ENCODE results near the gene NRXN2.

DNA sequence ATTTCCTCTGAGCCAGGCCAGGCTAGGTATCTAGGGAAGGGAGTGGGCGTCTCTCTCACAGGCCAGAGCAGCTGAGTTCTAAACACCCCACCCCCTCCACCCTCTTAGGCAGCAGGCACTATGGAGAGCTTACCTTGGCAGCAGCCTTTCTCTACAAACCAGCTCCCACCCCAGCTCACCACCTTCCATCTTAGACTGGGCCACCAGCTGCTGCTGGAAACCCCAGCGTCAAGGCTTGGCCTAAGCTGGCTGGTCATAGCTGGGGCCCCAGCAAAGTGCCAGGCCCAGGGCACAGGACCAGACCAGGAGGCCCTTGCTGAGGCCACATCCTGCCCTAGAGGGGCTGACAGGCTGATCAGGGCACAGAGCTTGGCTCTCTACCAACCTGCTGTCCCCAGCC lies 111.8 kb downstream of the NRXN2 start:
- TF ChIP-seq, protein P1, sequence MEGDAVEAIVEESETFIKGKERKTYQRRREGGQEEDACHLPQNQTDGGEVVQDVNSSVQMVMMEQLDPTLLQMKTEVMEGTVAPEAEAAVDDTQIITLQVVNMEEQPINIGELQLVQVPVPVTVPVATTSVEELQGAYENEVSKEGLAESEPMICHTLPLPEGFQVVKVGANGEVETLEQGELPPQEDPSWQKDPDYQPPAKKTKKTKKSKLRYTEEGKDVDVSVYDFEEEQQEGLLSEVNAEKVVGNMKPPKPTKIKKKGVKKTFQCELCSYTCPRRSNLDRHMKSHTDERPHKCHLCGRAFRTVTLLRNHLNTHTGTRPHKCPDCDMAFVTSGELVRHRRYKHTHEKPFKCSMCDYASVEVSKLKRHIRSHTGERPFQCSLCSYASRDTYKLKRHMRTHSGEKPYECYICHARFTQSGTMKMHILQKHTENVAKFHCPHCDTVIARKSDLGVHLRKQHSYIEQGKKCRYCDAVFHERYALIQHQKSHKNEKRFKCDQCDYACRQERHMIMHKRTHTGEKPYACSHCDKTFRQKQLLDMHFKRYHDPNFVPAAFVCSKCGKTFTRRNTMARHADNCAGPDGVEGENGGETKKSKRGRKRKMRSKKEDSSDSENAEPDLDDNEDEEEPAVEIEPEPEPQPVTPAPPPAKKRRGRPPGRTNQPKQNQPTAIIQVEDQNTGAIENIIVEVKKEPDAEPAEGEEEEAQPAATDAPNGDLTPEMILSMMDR (IDR thresholded peaks at IDR 0.05) = no peak
- TF ChIP-seq POLR2A (IDR thresholded peaks at IDR 0.05) = no peak
